ENCODE results near the gene SYDE2. TPM values are rescaled to one million over a fixed set of nuclear protein-coding genes. Genes with fewer than 3 reads are reported as not detected.
A peak's percentile ranks its signal among the peaks of the same experiment; 100 is the strongest.

Gene SYDE2
- total RNA-seq, 2 donors from 2014 or later, result 3.4 to 4.3 TPM

- Mint-ChIP-seq H3K27me3 (ENCODE audit: low read depth) (peaks cover 7% of the 10 kb centered on the region), H3K4me3 (no peak overlapping the region), H3K36me3 (ENCODE audit: insufficient read depth in 2 of 2) (no peaks in the 10 kb centered on the region), H3K9me3 (no peaks in the 10 kb centered on the region), H3K4me1 (ENCODE audit: low read depth) (no peaks in the 10 kb centered on the region), H3K27ac (no peak overlapping the region)
- DNase-seq (no peak), ATAC-seq (replicated peaks in 1 of 2) (no peak)
Observed at GRCh38 chr1:85122169-85122568, 78.6 kb downstream of the SYDE2 start.

DNA sequence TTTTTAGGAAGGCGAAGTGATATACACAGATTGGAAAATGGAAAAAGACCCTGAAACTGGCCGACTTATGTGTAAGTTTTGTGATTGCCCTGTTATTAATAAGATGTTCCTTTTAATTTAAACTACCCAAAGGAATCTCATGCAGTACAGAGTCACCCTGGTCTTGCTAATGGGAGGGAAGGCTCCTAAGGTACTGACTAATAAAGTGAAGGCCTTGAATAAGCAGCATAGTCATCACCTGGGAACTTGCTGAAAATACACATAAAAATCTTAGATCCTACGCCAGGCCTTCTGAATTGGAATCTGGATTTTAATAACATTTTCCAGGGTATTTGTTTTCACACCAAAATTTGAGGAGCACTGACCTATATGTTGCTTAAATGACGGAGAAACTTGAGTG, 79.1 kb downstream of the SYDE2 start:
- ATAC-seq (replicated peaks in 1 of 2), result no peak

GRCh38 chr1:85118751-85119150, 82.1 kb downstream of the SYDE2 start:
- no peak overlapping the region for H3K4me3 Mint-ChIP-seq
- H3K36me3 Mint-ChIP-seq (ENCODE audit: insufficient read depth in 2 of 2), result no peaks in the 10 kb centered on the region
- ATAC-seq (replicated peaks in 1 of 2) (no peak), DNase-seq (no peak)
- no peak overlapping the region for H3K27ac Mint-ChIP-seq
- peaks cover 7% of the 10 kb centered on the region for H3K27me3 Mint-ChIP-seq (ENCODE audit: low read depth)
- no peaks in the 10 kb centered on the region for H3K9me3 Mint-ChIP-seq
- H3K4me1 Mint-ChIP-seq (ENCODE audit: low read depth), result no peaks in the 10 kb centered on the region

More for the DNA sequence above, 79.1 kb downstream of the SYDE2 start:
- Mint-ChIP-seq H3K27me3 (ENCODE audit: low read depth) (peaks cover 7% of the 10 kb centered on the region), H3K4me1 (ENCODE audit: low read depth) (no peaks in the 10 kb centered on the region), H3K9me3 (no peaks in the 10 kb centered on the region), H3K27ac (no peak overlapping the region), H3K36me3 (ENCODE audit: insufficient read depth in 2 of 2) (no peaks in the 10 kb centered on the region), H3K4me3 (no peak overlapping the region)
- no peak for DNase-seq

DNA sequence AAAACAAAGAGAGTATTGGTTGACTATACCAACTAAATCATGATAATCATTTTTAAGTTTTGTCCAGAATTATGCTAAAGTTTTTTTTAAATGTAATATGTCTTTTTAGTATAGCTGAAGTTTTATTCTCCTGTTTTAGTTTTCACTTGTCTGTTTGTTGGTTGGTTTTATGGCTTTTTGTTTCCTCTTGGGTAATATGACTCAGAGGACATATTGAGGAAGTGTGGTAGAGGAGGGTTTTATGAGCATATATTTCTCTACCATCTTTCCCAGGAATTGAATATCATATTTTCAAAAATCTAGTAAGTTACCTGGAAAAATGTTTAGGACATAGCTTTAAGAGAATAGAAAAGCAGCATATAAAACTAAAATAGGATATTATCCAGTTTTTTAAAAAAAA, 84.0 kb downstream of the SYDE2 start:
- ATAC-seq (replicated peaks in 1 of 2) (no peak), DNase-seq (no peak)
- Mint-ChIP-seq H3K36me3 (ENCODE audit: insufficient read depth in 2 of 2) (no peaks in the 10 kb centered on the region), H3K27me3 (ENCODE audit: low read depth) (peaks cover 7% of the 10 kb centered on the region), H3K9me3 (no peaks in the 10 kb centered on the region), H3K4me1 (ENCODE audit: low read depth) (no peaks in the 10 kb centered on the region), H3K4me3 (no peak overlapping the region), H3K27ac (no peak overlapping the region)

GRCh38 chr1:85115933-85116332, 84.9 kb downstream of the SYDE2 start:
- Mint-ChIP-seq H3K36me3 (ENCODE audit: insufficient read depth in 2 of 2) (no peaks in the 10 kb centered on the region), H3K27ac (no peak overlapping the region), H3K4me1 (ENCODE audit: low read depth) (no peaks in the 10 kb centered on the region), H3K27me3 (ENCODE audit: low read depth) (no peaks in the 10 kb centered on the region), H3K4me3 (no peak overlapping the region), H3K9me3 (no peaks in the 10 kb centered on the region)
- DNase-seq, result no peak
- no peak for ATAC-seq (replicated peaks in 1 of 2)

GRCh38 chr1:85111695-85112094, 89.1 kb downstream of the SYDE2 start:
- no peak overlapping the region for H3K27ac Mint-ChIP-seq
- no peak overlapping the region for H3K4me3 Mint-ChIP-seq
- H3K27me3 Mint-ChIP-seq (ENCODE audit: low read depth), result peaks cover 8% of the 10 kb centered on the region
- H3K36me3 Mint-ChIP-seq (ENCODE audit: insufficient read depth in 2 of 2), result no peaks in the 10 kb centered on the region
- DNase-seq, result no peak
- H3K4me1 Mint-ChIP-seq (ENCODE audit: low read depth), result no peaks in the 10 kb centered on the region
- no peak for ATAC-seq (replicated peaks in 1 of 2)
- H3K9me3 Mint-ChIP-seq, result no peaks in the 10 kb centered on the region

- no peaks in the 10 kb centered on the region for H3K4me1 Mint-ChIP-seq (ENCODE audit: low read depth)
- no peak overlapping the region for H3K27ac Mint-ChIP-seq
- peaks cover 8% of the 10 kb centered on the region for H3K27me3 Mint-ChIP-seq (ENCODE audit: low read depth)
- DNase-seq, result peak; percentile 18 to 25
- H3K36me3 Mint-ChIP-seq (ENCODE audit: insufficient read depth in 2 of 2), result no peaks in the 10 kb centered on the region
- peak; percentile 52 to 55 for ATAC-seq (replicated peaks in 1 of 2)
- no peaks in the 10 kb centered on the region for H3K9me3 Mint-ChIP-seq
- H3K4me3 Mint-ChIP-seq, result no peak overlapping the region
Observed at GRCh38 chr1:85109475-85109874, 91.3 kb downstream of the SYDE2 start.

Other genes starting within 250 kb of the SYDE2 start
- 10 to 100 TPM; 57.6 to 76.3 TPM for gene MCOLN2, start 203.9 kb downstream of the SYDE2 start, total RNA-seq
- under 1 TPM; 0.74 to 0.91 TPM for gene MCOLN3, start 152.5 kb downstream of the SYDE2 start, total RNA-seq
- gene C1orf52, start 58.6 kb upstream of the SYDE2 start, total RNA-seq, result 10 to 100 TPM; 23.3 to 25.6 TPM
- 10 to 100 TPM; 23.8 to 30.1 TPM for gene BCL10, start 75.6 kb upstream of the SYDE2 start, total RNA-seq

Data from activated T-cell treated with anti-CD3 and anti-CD28 coated beads, Interleukin-2, amount 50 U/mL, for 72 hours (primary cell).